GM12891 (cell line): ENCODE results near the gene RASSF4.
A peak's percentile ranks its signal among the peaks of the same experiment; 100 is the strongest.

Source experiments
- DNase-seq: peaks from one replicate; pipeline ENCODE4 v3.0.0; 2011; ENCODE audit warnings: low spot score; ENCODE audit not compliant: insufficient read length
- FAIRE-seq: peaks from 2 replicates; lab custom pipeline; 2011; peaks lifted over from hg19 to GRCh38; lab: Jason Lieb, UNC
- PAX5 ChIP-seq: IDR thresholded peaks from 2 replicates; pipeline ENCODE4 v1.6.1; 2011; ENCODE audit warnings: low read length, moderate library complexity, mild to moderate bottlenecking; ENCODE audit not compliant: insufficient read depth, severe bottlenecking
- POLR2A ChIP-seq: IDR thresholded peaks from 2 replicates; pipeline ENCODE4 v1.6.1; 2011; ENCODE audit warnings: low read depth, low read length, control low read depth
- POLR2AphosphoS5 ChIP-seq: IDR thresholded peaks from 2 replicates; pipeline ENCODE4 v1.6.1; 2011; ENCODE audit warnings: low read depth, low read length, control low read depth
- POU2F2 ChIP-seq: IDR thresholded peaks from 2 replicates; pipeline ENCODE4 v1.6.1; 2011; ENCODE audit warnings: low read depth, mild to moderate bottlenecking, control low read depth, low read length, moderate library complexity
- SPI1 ChIP-seq: IDR thresholded peaks from 2 replicates; pipeline ENCODE4 v1.6.1; 2011; ENCODE audit warnings: low read depth, low read length, control low read depth
- TAF1 ChIP-seq: IDR thresholded peaks from 2 replicates; pipeline ENCODE4 v1.6.1; 2011; ENCODE audit warnings: low read depth, low read length, control low read depth

RASSF4 gene

DNA sequence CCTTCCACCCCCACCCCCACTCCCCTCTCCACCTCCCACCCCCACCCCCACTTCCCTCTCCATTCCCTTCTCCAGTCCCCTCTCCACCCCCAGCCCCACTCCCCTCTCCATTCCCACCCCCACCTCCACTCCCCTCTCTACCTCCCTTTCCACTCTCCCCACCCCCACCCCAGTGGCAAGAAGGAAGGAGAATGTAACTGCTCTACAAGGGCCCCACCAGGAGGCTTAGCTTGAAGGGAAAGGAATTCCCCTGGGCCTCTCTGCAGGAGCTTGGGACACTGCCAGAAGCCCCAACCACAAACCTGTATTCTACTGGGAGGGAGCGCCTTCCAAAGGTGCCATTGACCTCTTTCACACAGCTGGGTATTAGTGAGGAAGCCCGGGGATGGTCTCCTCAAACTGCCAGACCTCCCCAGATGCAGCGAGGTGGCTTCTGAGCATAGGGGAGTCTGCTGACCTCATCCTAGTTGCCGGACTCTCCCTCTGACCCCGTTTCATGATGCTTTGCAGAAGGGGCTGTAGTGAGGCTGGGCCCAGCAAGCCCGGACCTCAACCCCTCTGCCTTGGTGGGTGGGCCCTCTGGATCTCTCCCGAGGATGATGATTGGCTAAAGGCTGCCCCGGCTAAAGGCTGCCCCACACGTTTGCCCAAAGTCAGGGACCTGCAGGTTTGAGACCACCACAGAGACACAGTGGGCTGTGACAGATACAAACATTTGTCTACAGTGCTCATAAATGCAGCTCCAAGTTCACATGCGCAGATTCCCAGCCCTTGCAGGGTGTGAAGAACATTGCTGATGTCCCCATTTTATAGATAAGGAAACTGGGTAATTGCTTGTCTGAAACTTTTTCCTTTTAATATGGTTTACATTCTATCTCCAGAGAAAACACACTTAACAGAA is 16.1 kb downstream of the RASSF4 start:
- TF ChIP-seq TAF1 = no peak
- no peak for TF ChIP-seq POLR2AphosphoS5
- FAIRE-seq (no peak), DNase-seq (no peak)

DNA sequence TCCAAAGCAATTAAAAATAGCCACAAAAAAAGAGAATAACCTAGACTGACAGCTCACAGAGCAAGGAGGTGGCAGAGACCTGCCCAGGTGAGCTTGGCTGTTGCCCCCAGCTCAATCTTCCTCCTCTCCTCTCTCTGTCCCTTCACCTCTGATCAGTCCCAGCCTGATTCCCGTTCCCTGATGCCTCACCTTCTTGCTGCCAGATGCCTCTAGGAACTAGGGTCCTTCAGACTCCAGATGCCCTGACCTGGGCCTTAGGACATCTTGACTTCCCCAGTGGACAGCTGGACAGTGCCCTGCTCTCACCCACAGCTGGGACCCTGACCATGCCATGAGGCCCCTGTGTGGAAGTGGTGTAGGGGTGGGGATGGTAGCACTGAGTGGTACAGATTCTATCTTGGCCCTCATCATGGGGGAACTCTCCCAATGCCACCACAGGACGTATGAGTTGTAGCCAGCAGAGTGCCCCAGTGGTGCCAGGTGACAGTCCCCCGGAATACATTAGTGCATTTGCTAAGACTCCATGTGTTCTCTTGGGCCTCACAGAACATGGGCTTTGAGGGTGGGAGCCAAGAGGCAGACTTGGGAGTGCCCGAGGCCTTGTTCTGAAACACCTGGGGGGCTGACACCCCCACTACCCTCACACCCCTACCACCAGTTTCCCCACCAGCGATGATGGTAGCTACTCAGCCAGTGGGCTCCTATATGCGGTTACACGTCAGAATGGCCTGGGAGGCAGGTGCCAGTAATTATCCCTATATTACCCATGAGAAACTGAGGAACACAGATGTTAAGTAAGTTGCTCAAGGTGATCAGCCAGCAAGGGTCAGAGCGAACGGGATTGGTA is 17.0 kb downstream of the RASSF4 start:
- DNase-seq (no peak), FAIRE-seq (no peak)
- TF ChIP-seq POLR2A (no peak), TAF1 (no peak), POLR2AphosphoS5 (no peak), POU2F2 (no peak)

DNA sequence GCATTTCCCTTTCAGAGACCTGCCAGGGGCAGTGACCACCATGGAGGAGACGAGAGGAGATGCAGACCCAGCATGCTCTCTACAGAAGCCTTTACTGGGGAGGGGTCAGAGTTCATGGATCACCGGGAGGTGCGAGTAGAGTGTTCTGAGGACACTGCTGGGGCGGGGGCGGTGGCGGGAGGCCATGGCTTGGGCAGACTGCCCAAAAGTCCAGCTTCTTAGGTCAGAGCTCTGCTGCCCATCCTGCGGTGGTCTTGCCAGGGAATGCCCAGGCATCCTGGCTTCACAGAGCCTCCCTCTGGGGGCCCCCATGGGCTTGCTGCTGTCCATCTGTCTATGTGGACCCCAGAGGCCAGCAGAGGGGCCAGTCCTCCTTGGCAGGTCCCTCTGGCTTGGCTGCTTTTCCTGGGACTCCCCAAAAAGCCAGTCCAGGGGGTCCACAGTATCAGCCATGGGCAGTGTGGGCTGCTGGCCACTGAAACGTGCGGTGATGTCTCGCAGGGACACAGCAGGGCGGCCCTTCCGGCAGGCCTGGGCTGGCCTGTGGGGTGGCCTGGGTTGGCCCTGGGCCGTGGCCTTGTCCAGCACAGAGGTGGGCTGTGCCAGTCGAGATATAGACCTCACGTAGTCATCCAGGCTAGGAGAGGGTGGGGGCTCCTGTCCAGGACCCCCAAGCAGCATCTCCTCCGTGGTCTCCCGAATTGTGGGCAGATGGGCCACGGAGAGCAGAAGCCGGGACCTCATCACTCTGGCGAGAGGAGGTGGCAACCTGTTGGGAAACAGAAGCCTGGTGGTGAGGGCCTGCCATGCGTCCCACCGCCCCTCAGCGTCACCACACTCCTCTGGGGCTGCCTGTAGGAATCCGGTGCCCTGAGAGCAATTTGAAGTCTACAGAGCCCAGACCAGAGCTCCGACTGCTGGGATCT is 17.9 kb downstream of the RASSF4 start:
- TF ChIP-seq TAF1 = no peak
- TF ChIP-seq SPI1 = no peak
- TF ChIP-seq POLR2A = no peak
- TF ChIP-seq PAX5 = no peak
- FAIRE-seq (no peak), DNase-seq (no peak)

DNA sequence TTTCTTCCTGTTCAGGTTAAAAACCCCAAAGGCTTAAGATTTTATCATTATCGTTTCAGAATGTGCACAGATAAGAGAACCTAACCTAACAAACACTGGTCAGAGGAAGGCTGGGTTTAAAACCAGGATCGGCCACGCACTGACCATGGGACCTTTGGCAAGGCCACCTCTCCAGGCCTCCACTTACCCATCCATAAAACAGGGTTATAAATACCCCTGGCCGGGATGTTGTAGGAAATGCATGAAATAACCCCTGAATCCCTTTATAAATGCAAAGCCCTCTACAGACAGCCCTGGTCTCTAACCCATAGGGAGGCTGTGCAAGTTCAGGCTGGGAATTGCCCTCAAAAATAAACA is 18.6 kb downstream of the RASSF4 start:
- DNase-seq = no peak
- no peak for TF ChIP-seq POLR2A
- no peak for TF ChIP-seq SPI1
- no peak for TF ChIP-seq TAF1
- TF ChIP-seq PAX5 = no peak
- TF ChIP-seq POU2F2 = no peak
- no peak for TF ChIP-seq POLR2AphosphoS5
- FAIRE-seq = no peak

DNA sequence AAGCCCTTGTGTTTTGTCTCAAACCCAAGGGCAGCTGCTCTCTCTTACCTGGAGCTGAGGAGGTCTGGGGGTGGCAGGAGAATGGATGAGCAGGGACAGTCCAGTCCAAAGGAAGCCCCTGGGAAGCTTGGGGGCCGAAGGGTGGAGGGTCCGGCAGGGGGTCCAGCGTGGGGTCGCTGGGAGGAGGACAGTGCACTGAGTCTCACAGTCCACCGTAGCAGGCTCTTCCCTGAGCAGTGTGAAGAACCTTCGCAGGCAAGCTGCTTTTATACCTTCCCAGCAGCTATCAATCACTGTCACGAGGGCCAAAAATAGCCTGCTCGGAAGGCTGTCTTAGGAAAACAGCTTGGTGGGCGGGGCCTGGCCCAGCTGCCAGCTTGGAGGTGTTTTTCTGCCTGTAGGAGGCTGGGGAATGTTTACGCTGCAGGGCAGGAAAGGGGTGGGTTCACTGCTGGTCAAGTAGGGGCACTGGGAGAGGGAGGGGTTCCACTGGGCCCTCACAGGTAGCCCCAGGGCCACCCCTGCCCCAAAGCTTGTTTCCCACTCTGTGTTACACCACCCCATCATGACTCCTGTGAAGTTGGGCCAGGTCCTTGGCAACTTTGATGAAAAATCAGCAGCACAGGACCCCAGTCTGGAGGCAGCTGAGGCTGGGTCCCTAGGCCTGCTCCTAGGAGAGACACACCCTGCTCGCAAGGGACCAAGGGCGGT is 19.1 kb downstream of the RASSF4 start, which contains the start of gene DEPP1:
TSS of gene DEPP1 (minus strand) at position 240 of the 711 bp plus-strand sequence. CDS start 779 bp downstream, outside the sequence.
- TF ChIP-seq POLR2A = peak; percentile 83
- no peak for TF ChIP-seq POU2F2
- peak; percentile 78; the same call in 1 of the 2 replicates for TF ChIP-seq POLR2AphosphoS5
- peak; percentile 34; the same call in 1 of the 2 replicates for TF ChIP-seq TAF1
- DNase-seq (no peak), FAIRE-seq (no peak)

DNA sequence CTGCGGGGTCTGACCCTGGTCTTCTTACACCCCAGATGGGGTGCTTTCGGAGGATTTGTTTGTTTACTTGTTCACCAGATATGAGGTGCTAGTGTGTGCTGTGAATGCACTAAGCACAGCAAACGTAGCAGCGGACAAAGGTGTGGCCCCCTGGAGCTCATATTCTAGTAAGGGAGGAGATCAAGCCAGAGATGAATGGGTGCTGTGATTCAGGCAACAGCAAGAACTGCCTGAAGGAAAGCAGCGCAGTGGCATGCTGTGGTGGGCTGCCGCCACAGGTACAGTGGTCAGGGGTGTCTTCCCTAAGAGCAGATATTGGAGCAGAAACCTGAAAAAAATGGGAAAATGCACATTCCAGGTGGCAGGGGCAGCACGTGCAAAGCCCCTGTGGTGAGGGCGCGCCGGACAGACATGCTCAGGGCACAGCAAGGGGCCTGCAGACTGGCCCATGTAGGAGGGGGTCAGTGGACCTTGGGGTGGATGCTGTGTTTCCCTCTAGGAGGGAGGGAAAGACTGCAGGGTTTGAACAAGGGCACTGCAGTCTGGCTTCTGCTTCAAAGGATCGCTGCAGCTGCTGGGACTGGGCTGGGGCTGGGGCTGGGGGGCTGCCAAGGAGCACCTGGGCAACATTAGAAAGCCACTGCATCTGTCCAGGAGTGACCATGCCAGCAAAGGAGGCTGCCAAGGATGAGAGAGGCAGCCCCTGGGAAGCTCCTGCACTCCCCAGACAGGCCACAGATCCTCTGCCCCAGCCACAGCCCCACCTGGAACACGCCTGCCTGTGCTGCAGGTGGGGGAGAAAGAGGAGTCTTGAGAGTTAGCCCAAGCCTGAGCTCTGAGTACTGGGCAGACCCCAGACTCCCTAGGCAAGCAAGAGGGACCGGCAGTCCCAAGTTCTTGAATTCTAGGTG is 19.9 kb downstream of the RASSF4 start:
- TF ChIP-seq PAX5 (no peak), TAF1 (no peak), SPI1 (no peak), POLR2AphosphoS5 (no peak), POLR2A (no peak), POU2F2 (no peak)
- no peak for FAIRE-seq
- no peak for DNase-seq

DNA sequence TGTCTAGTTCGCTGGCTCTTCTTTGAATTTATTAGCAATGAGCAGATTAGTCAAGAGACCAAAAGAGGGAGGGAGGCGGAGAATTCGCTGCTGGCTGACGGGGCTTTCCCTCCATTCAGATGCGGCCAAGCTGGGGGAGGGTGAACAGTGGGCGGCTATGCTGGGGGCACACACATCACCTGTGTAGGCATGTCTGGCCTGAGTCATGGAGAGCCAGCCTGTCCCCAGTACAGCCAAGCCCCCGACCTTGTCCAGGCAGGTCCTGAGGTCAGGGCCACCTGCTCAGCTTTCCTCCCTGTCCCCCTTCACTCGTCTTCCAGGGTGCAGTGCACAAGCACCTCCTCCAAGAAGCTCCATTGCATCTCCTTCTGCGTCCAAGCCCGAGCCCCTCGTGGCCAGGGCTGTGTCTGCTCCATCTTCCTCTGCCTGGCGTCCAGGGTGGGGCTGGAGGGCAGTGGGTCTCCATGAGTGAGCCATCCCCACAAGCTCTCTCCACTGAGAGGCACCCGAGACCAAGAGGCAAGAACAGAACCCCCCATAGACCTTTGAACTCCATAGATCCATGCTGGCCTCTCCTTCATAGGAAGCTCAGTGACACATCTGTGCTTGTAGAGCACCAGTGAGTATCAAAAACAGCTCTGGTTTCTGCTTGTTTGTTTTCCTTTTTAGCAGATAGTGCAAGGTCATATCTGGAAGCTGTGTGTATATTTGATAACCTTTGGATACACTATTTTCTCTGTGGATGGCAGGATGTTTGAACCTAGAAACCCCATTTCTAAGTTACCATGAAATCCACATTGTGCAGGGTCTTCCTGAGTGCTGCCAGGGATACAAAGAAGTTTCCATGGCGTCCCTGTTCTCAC is 20.9 kb downstream of the RASSF4 start:
- no peak for DNase-seq
- FAIRE-seq = peak; percentile 88
- TF ChIP-seq POLR2AphosphoS5 (no peak), POU2F2 (no peak), SPI1 (no peak), PAX5 (no peak)
